SU-DHL-6 (cell line): ENCODE data around the gene RAD51C.

Experiments
- EZH2phosphoT487 ChIP-seq: fragments of 200-600 bp; sonication (generic), shearing (Covaris generic); conservative IDR thresholded peaks from 2 replicates; pipeline ENCODE4 v1.6.1; 2018; ENCODE audit warnings: mild to moderate bottlenecking, antibody characterized with exemption, low read length, moderate library complexity, mixed read lengths
- TF ChIP-seq, protein P1 (sequence below): fragments of 200-600 bp; sonication (generic); IDR thresholded peaks from one replicate; pipeline ENCODE4 v1.5.1; 2017; ENCODE audit warnings: antibody characterized with exemption, mild to moderate bottlenecking, low read length, moderate library complexity; ENCODE audit not compliant: insufficient read depth, poor library complexity, severe bottlenecking

DNA sequence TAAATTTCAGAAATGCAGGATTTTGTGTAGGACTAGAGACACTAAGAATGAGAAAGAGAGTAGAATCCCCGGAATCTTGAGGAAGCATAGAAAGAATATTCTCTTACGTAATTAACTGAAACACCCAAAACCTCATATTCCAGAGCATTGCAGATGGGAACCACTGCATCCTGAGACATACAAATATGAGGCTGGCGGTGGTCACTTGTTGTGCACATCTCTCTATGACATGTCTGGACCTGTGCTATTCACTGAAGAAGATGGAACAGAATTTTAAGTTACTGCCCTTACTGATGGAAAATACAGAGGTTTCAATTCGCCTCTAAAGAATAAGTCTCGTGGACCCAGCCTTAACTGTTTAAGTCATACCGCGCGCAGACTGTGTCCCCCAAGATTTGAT, 806 bp downstream of the RAD51C start:
- TF ChIP-seq, protein P1, sequence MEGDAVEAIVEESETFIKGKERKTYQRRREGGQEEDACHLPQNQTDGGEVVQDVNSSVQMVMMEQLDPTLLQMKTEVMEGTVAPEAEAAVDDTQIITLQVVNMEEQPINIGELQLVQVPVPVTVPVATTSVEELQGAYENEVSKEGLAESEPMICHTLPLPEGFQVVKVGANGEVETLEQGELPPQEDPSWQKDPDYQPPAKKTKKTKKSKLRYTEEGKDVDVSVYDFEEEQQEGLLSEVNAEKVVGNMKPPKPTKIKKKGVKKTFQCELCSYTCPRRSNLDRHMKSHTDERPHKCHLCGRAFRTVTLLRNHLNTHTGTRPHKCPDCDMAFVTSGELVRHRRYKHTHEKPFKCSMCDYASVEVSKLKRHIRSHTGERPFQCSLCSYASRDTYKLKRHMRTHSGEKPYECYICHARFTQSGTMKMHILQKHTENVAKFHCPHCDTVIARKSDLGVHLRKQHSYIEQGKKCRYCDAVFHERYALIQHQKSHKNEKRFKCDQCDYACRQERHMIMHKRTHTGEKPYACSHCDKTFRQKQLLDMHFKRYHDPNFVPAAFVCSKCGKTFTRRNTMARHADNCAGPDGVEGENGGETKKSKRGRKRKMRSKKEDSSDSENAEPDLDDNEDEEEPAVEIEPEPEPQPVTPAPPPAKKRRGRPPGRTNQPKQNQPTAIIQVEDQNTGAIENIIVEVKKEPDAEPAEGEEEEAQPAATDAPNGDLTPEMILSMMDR = no peak
- TF ChIP-seq EZH2phosphoT487 = no peak
